Heart left ventricle (tissue), 13 donors: ENCODE measurements around the gene VDR.

Experiments
- CTCF ChIP-seq, 12 donors: fragments of 200-600 bp; sonication (generic) in 4 of 12; IDR thresholded peaks; one replicate each; pipeline versions ENCODE4 v1.5.0 to v1.8.0; 2018 to 2022; ENCODE audit warnings: antibody characterized with exemption in 12 of 12, mild to moderate bottlenecking in 5 of 12
- POLR2A ChIP-seq, 2 donors: fragments of 450-650 bp; IDR thresholded peaks; one replicate each; pipeline ENCODE4 v1.6.1; 2017; ENCODE audit warnings: antibody characterized with exemption in 2 of 2, mild to moderate bottlenecking in 2 of 2, moderate library complexity in 2 of 2
- donor health status: ischemic (EF 13 %, LVEDD 7.1; RV severe dilation, severe dysfunction).
- donor health status: DM: no; HTN: yes; CAD: no.
- donor health status: DM: no; HTN: no; CAD: no.
- donor health status: ischemic (EF 25% LVEDD 6.9; RV normal size, moderate dysfunction).
- donor health status: ischemic (EF 25% LVEDD 5.7; RV mildly dilated, moderate dysfunction).
- donor health status: ischemic (EF 35%, LVEDD 5.7; RV mildly dilated, moderate dysfunction).
- donor health status: nonischemic (EF 11% LVEDD 7.7; RV severe dilation, severe dysfunction).
- donor health status: DM: yes; HTN: yes; CAD: no.
- donor health status: PGD.
- donor health status: ischemic (EF 29% LVEDD 5.4; RV normal size, mild dysfunction).
- donor health status: nonischemic (EF 23%, LVEDD 6.1; RV moderate dilation, normal function).

DNA sequence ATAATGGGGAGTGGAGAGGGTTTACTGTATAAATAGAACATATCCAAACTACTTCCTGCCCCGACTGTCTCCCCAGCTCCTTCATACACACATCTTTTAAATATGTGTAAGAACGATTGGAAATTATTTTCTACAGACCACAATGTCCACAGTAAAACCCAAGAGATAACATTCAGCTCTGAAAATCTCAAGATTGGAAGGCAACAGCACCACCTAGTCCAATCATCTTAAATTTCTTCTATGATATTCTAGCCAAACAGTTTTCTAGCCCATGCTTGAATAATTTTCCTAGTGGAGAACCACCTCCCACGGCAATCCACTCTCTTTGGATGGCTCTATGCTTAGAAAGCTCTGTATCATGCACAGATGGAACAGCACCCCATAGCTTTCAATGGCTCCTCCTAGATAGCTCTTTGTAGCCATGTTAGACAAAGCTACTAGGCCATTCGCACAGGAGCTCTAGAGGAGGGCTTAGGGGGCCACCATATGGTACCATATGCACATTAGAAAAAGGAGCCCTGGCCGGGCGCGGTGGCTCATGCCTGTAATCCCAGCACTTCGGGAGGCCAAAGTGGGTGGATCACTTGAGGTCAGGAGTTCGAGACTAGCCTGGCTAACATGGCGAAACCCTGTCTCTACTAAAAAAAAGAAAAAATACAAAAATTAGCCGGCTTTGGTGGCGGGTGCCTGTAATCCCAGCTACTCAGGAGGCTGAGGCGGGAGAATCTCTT lies 18.1 kb downstream of the VDR start:
- no peak for TF ChIP-seq CTCF (IDR thresholded peaks at IDR 0.05)
- TF ChIP-seq POLR2A (IDR thresholded peaks at IDR 0.05) = no peak
